Heart left ventricle (tissue), 16 donors: ENCODE results near the gene NUDT8. TPM values are rescaled to one million over a fixed set of nuclear protein-coding genes. Genes with fewer than 3 reads are reported as not detected.
"Not testable (repeated sequence)": the region's sequence is repeated elsewhere in the genome, so short reads cannot be mapped to it uniquely, and the experiment has no call there.

ENCODE experiments used
- ATAC-seq, 4 donors: fragments of 200-7000 bp; cut with Tn5 transposase; one replicate each; pipeline ENCODE4 v1.9.1; 2020 to 2022; ENCODE audit warnings: moderate library complexity in 4 of 4, mild to moderate bottlenecking in 3 of 4, moderate number of reproducible peaks in 1 of 4
- DNase-seq, 5 donors: peaks; one replicate each; pipeline ENCODE4 v3.0.0-alpha.2; 2020
- H3K27ac ChIP-seq, 12 donors: fragments of 200-600 bp; sonication (generic) in 4 of 12; one replicate each; pipeline versions ENCODE4 v1.5.0 to v1.8.0; 2016 to 2022; ENCODE audit warnings: mild to moderate bottlenecking in 2 of 12
- H3K27me3 ChIP-seq, 9 donors: fragments of 200-600 bp; sonication (generic) in 2 of 9; one replicate each; pipeline versions ENCODE4 v1.5.1 to v1.8.0; 2016 to 2022; ENCODE audit warnings: mild to moderate bottlenecking in 3 of 9
- H3K36me3 ChIP-seq, 9 donors: fragments of 200-600 bp; sonication (generic) in 2 of 9; one replicate each; pipeline versions ENCODE4 v1.5.0 to v1.8.0; 2018 to 2022; ENCODE audit warnings: mild to moderate bottlenecking in 2 of 9
- H3K4me1 ChIP-seq, 12 donors: fragments of 200-600 bp; sonication (generic) in 4 of 12; one replicate each; pipeline versions ENCODE4 v1.5.0 to v1.8.0; 2016 to 2022; ENCODE audit warnings: mild to moderate bottlenecking in 3 of 12
- H3K4me3 ChIP-seq, 12 donors: fragments of 200-600 bp; sonication (generic) in 4 of 12; one replicate each; pipeline versions ENCODE4 v1.5.0 to v1.8.0; 2017 to 2022; ENCODE audit warnings: mild to moderate bottlenecking in 9 of 12, moderate library complexity in 4 of 12
- H3K9me3 ChIP-seq, 12 donors: fragments of 200-600 bp; sonication (generic) in 4 of 12; one replicate each; pipeline versions ENCODE4 v1.5.0 to v1.8.0; 2016 to 2022; ENCODE audit warnings: mild to moderate bottlenecking in 1 of 12
- POLR2A ChIP-seq, 2 donors: fragments of 450-650 bp; IDR thresholded peaks; one replicate each; pipeline ENCODE4 v1.6.1; 2017; ENCODE audit warnings: antibody characterized with exemption in 2 of 2, mild to moderate bottlenecking in 2 of 2, moderate library complexity in 2 of 2
- WGBS, 4 donors: extraction: QIAGEN DNeasy Blood & Tissue Kit in 2 of 4; methylation state at CpG; one replicate each; pipeline versions ENCODE4 v1.1.5 to v1.1.7; 2013 to 2018; 5-methylcytosine and 5-hydroxymethylcytosine counted together
- intact Hi-C, 10 donors: fragments of 100-400 bp; cut with DNase I; formaldehyde crosslinking; loops; one replicate each; pipeline versions ENCODE4 v1.11.1 to v1.14.2; 2022
- polyA plus RNA-seq, 2 donors: library from polyadenylated mRNA; stranded (reverse); fragments of 200-250 nt; gene quantifications; one replicate each; pipeline ENCODE4 v1.2.3, GENCODE V29; 2013
- total RNA-seq, 9 donors: library from RNA; depleted of rRNA in 2 of 9; stranded (reverse); fragments of >200 nt in 2 of 9; fragmentation: NEBNext Ultra II Directional in 3 of 9; extraction: Animal tissue kit (Norgen Biotek cat#: 25700) in 3 of 9; gene quantifications; one replicate each; pipeline versions ENCODE4 v1.1.0 to v1.2.4, GENCODE V29; 2016 to 2023
- TF ChIP-seq, protein P1 (sequence below), 12 donors: fragments of 200-600 bp; sonication (generic) in 4 of 12; IDR thresholded peaks; one replicate each; pipeline versions ENCODE4 v1.5.0 to v1.8.0; 2018 to 2022; ENCODE audit warnings: antibody characterized with exemption in 12 of 12, mild to moderate bottlenecking in 5 of 12
- donor health status: ischemic (EF 13 %, LVEDD 7.1; RV severe dilation, severe dysfunction).
- donor health status: healthy with polysubstance abuse.
- donor health status: DM: no; HTN: yes; CAD: no.
- donor health status: DM: no; HTN: no; CAD: no.
- donor health status: ischemic (EF 25% LVEDD 6.9; RV normal size, moderate dysfunction).
- donor health status: ischemic (EF 25% LVEDD 5.7; RV mildly dilated, moderate dysfunction).
- donor health status: healthy.
- donor health status: DM: yes; HTN: yes; CAD: no.
- donor health status: ischemic (EF 35%, LVEDD 5.7; RV mildly dilated, moderate dysfunction).
- donor health status: nonischemic (EF 11% LVEDD 7.7; RV severe dilation, severe dysfunction).
- donor health status: DM: yes; HTN: yes; CAD: no.
- donor health status: PGD.
- donor health status: ischemic (EF 29% LVEDD 5.4; RV normal size, mild dysfunction).
- donor health status: nonischemic (EF 23%, LVEDD 6.1; RV moderate dilation, normal function).

NUDT8 gene
- total and polyA plus RNA-seq, 11 donors: 29.1 to 110 (median 49.3) TPM

DNA sequence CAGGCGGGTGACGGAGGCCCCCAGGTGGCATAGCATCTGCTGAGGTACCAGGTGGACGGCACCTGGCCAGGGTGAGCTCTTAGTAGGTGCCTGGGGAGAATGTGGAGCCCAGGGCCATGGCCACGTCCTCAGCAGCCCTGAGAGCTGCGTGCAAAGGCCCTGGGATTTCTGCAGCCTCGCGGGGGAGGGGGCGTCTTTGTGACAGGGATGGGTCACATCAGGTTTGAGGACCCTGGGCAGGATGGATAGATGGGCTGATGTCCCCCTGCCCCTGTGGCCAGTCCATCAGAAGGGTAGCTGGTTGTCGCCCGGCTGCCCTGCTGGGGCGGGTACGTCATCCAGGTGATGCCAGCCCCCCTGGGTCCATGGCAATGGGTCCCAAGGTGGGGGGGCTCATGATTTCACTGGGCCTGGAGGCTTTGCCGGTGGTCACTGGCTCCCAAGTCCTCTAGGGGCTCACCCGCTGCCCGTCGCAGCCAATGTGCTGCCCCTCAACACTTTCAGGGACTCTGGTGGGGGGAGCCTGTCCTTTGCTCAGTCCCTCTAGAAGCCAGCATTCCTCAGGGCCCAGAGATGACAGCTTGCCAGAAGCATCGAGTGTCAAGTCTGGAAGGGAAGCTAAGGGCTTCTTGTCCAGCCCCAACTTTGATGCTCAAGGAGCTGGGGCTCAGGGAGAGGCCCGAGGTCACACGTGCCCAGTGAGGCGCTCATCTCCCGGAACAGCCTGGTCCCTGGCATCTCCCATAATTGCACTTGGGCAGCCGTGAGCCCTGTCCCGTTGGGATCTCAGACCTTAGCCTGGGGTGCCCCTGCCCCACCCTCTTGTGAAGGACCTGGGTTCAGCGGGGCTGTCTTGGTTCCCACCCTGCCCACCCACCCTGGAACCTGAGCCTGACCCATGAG lies 9.0 kb upstream of the NUDT8 start:
- ATAC-seq: no peak
- no peaks in the 10 kb centered on the region for H3K4me1 ChIP-seq
- no peak overlapping the region for H3K4me3 ChIP-seq
- 84 to 89% (median 87%) methylated on average over 16 to 24 of the region's 24 CpGs for whole genome bisulfite sequencing, 4 donors
- H3K27ac ChIP-seq: no peak overlapping the region
- H3K36me3 ChIP-seq: no peaks in the 10 kb centered on the region
- H3K27me3 ChIP-seq: peaks cover 0 to 21% (median 7%) of the 10 kb centered on the region in 9 donors
- TF ChIP-seq, protein P1, sequence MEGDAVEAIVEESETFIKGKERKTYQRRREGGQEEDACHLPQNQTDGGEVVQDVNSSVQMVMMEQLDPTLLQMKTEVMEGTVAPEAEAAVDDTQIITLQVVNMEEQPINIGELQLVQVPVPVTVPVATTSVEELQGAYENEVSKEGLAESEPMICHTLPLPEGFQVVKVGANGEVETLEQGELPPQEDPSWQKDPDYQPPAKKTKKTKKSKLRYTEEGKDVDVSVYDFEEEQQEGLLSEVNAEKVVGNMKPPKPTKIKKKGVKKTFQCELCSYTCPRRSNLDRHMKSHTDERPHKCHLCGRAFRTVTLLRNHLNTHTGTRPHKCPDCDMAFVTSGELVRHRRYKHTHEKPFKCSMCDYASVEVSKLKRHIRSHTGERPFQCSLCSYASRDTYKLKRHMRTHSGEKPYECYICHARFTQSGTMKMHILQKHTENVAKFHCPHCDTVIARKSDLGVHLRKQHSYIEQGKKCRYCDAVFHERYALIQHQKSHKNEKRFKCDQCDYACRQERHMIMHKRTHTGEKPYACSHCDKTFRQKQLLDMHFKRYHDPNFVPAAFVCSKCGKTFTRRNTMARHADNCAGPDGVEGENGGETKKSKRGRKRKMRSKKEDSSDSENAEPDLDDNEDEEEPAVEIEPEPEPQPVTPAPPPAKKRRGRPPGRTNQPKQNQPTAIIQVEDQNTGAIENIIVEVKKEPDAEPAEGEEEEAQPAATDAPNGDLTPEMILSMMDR (IDR thresholded peaks at IDR 0.05): no peak
- no peak for TF ChIP-seq POLR2A (IDR thresholded peaks at IDR 0.05)
- no peak for DNase-seq
- peaks cover 0 to 4% (median 0%) of the 10 kb centered on the region in 12 donors for H3K9me3 ChIP-seq
- intact Hi-C loops: loop anchor here in 2 of 10 donors (10.0 kb wide), 2 partner anchors 156 to 166 kb away; no protein-coding TSS in a partner anchor

DNA sequence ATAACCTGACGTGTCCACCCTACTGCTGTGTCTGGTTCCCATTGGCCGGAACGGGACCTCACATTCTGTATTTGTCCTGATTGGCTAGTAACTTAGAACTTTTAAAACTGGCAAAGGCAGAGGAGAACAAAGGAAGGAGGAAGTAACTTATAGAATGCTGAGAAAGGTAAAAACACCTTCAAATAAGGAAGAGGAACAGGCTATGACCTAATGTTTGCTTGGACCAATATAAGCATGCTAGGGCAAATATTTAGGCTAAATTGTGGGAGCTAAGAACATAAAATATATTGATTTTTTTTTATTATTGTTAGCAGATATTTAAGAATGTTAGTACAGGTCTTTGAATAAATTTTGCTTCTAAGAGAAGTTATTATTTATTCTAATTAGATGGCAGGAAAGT lies 7.7 kb upstream of the NUDT8 start:
- not testable (repeated sequence) for DNase-seq, H3K4me1 ChIP-seq, H3K27ac ChIP-seq, H3K4me3 ChIP-seq, ATAC-seq, H3K9me3 ChIP-seq, H3K36me3 ChIP-seq
- intact Hi-C loops: loop anchor here in 2 of 10 donors (10.0 kb wide), 2 partner anchors 157 to 167 kb away; no protein-coding TSS in a partner anchor
- peaks cover 0 to 21% (median 7%) of the 10 kb centered on the region in 9 donors for H3K27me3 ChIP-seq
- WGBS, 4 donors: 84 to 91% (median 88%) methylated on average over 3 of the region's 3 CpGs

DNA sequence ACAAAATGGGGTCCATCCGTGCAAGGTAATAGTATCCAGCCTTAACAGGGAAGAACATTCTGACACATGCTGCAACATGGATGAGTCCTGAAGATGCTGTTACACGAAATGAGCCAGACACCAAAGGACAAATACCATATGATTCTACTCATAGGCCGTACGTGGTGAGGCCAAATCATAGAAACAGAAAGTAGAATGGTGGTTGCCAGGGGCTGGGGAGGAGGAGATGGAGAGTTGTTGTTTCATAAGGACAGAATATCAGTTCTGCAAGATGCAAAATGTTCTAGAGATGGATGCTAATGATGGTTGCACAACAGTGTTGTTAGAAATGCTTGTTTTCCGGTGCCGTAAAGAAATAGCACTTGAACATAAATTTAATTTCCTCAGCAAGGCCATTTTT lies 7.2 kb upstream of the NUDT8 start:
- H3K36me3 ChIP-seq: no peaks in the 10 kb centered on the region
- no peak overlapping the region for H3K4me3 ChIP-seq
- DNase-seq (no peak), ATAC-seq (no peak)
- TF ChIP-seq, protein P1 (IDR thresholded peaks at IDR 0.05): no peak
- no peak for TF ChIP-seq POLR2A (IDR thresholded peaks at IDR 0.05)
- intact Hi-C loops: loop anchor here in 2 of 10 donors (10.0 kb wide), 2 partner anchors 158 to 168 kb away; no protein-coding TSS in a partner anchor
- 80 to 88% (median 83%) methylated on average over 6 of the region's 6 CpGs for WGBS, 4 donors
- H3K27ac ChIP-seq: no peak overlapping the region
- H3K9me3 ChIP-seq: no peaks in the 10 kb centered on the region
- H3K4me1 ChIP-seq: peaks cover 0 to 8% (median 0%) of the 10 kb centered on the region in 12 donors
- H3K27me3 ChIP-seq: peaks cover 0 to 21% (median 7%) of the 10 kb centered on the region in 9 donors

DNA sequence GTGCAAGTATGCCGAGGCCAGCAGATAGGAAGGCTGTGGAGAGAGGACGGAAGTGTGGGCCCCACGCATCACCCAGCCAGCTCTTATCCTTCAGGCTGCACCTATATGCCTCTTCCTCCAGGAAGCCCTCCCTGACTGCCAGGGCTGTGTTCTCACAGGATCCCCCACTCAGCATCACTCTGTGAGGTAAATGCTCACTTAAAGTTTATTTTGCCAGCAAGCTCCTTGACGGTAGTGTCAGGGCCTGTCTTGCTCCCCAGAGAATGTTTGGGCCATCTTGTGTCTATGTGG lies 5.4 kb upstream of the NUDT8 start:
- H3K36me3 ChIP-seq: no peaks in the 10 kb centered on the region
- no peak overlapping the region for H3K4me3 ChIP-seq
- 78 to 93% (median 84%) methylated on average over 4 of the region's 4 CpGs for WGBS, 4 donors
- intact Hi-C loops: loop anchor here in 2 of 10 donors (10.0 kb wide), 2 partner anchors 160 to 170 kb away; no protein-coding TSS in a partner anchor
- DNase-seq: no peak
- TF ChIP-seq, protein P1 (IDR thresholded peaks at IDR 0.05): no peak
- TF ChIP-seq POLR2A (IDR thresholded peaks at IDR 0.05): no peak
- H3K9me3 ChIP-seq: no peaks in the 10 kb centered on the region
- no peak overlapping the region for H3K27ac ChIP-seq
- no peak for ATAC-seq
- peaks cover 0 to 13% (median 3%) of the 10 kb centered on the region in 9 donors for H3K27me3 ChIP-seq
- H3K4me1 ChIP-seq: peaks cover 0 to 19% (median 7%) of the 10 kb centered on the region in 12 donors
